ENCODE measurements around the gene SLC13A4.

- TF ChIP-seq, protein P1, sequence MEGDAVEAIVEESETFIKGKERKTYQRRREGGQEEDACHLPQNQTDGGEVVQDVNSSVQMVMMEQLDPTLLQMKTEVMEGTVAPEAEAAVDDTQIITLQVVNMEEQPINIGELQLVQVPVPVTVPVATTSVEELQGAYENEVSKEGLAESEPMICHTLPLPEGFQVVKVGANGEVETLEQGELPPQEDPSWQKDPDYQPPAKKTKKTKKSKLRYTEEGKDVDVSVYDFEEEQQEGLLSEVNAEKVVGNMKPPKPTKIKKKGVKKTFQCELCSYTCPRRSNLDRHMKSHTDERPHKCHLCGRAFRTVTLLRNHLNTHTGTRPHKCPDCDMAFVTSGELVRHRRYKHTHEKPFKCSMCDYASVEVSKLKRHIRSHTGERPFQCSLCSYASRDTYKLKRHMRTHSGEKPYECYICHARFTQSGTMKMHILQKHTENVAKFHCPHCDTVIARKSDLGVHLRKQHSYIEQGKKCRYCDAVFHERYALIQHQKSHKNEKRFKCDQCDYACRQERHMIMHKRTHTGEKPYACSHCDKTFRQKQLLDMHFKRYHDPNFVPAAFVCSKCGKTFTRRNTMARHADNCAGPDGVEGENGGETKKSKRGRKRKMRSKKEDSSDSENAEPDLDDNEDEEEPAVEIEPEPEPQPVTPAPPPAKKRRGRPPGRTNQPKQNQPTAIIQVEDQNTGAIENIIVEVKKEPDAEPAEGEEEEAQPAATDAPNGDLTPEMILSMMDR (conservative IDR thresholded peaks at IDR 0.05 in 1 of 2, IDR thresholded peaks at IDR 0.05 in 1 of 2; ENCODE audit: low read depth in 1 of 2, low read length in 2 of 2) = no peak
- TF ChIP-seq EZH2 (IDR thresholded peaks at IDR 0.05; ENCODE audit: low read length, missing control alignments) = no peak
Measured at GRCh38 chr7:135647755-135648154, 80.2 kb downstream of the SLC13A4 start.

Data from fibroblast of lung (primary cell).